ENCODE measurements around the gene NGEF.

Gene NGEF

DNA sequence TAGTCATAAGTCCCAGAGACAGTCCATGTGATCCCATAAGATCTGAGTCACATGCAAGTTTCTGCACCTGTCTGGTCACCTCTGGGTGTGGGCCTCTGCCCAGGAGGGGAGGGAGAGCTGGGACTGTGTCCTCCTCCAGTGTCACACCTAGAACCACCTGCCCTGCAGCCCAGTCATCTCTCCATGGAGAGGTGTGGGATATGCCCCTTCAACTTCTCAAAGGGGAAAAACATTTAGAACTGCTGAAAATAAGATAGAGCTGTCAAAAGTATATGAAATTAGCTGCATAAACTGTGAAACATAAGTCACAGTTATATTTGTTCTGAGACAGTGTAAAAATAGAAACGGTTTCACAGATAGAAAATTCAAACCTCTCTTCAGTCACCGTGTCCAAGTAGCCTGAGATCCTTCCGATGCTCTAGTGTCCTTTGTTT lies 55.4 kb downstream of the NGEF start (continued):
- TF ChIP-seq ZNF510 (tag by site-specific recombination; IDR thresholded peaks at IDR 0.05; ENCODE audit: insufficient replicate concordance), result no peak
- no peak for TF ChIP-seq ZNF184 (tag by site-specific recombination; IDR thresholded peaks at IDR 0.05)
- TF ChIP-seq KLF7 (tag by site-specific recombination; IDR thresholded peaks at IDR 0.05; ENCODE audit: borderline replicate concordance), result no peak

DNA sequence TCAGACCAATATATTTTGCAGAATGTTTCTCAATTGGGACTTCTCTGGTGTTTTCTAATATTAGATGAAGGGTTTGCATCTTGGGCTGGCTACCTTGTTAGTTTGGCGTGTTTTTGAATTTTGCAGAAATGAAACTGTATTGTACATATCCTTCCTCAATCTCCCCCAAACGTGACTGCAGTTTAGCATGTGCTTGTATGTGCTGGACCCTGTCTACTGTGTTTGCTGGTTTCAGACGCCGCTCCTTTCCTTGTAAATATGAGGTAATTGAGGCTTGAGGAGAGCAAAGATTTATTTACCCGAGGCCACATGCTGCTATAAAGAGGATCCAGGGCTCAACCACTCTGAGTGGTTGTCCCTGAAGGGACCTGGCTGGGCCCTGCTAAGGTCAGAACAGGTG lies 57.2 kb downstream of the NGEF start:
- CTCF ChIA-PET, result no interaction called here
- POLR2A ChIA-PET, result no interaction called here
- Histone ChIP-seq H3K36me3 (ENCODE audit: control insufficient read depth in 2 of 2, insufficient read depth in 1 of 2, low read length in 2 of 2) (no peaks in the 10 kb centered on the region), H3K4me3 (ENCODE audit: low read depth, low read length) (no peak overlapping the region), H3K4me1 (ENCODE audit: control insufficient read depth, insufficient read depth, low read length) (no peaks in the 10 kb centered on the region), H3K27ac (ENCODE audit: extremely low read depth, low read depth, low read length) (no peak overlapping the region), H3K9me3 (ENCODE audit: control insufficient read depth, insufficient read depth, low read depth, low read length) (no peaks in the 10 kb centered on the region)
- no peak for TF ChIP-seq ZNF530 (tag by site-specific recombination; IDR thresholded peaks at IDR 0.05; ENCODE audit: low read depth)
- TF ChIP-seq ZBTB20 (tag by site-specific recombination; IDR thresholded peaks at IDR 0.05), result no peak
- no peak for TF ChIP-seq ZNF37A (tag by site-specific recombination; IDR thresholded peaks at IDR 0.05)

DNA sequence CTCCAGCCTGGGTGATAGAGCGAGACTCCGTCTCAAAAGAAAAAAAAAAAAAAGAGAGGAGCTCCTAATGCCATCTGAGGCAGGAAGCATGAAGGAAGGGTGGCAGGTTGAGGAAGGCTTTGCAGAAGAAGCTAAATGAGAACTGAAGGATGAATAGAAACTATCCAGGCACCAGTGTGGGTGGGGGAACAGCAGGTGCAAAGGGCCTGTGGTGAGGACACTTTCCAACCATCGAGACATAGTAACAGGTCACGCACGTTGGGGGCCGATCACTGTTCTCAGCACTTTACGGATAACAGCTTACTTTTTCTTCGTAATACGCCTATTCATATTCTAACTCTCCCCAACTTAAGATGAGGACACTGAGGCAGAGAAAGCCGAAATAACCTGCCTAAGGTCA lies 58.4 kb downstream of the NGEF start:
- Histone ChIP-seq H3K4me1 (ENCODE audit: control insufficient read depth, insufficient read depth, low read length) (no peaks in the 10 kb centered on the region), H3K9me3 (ENCODE audit: control insufficient read depth, insufficient read depth, low read depth, low read length) (no peaks in the 10 kb centered on the region), H3K27ac (ENCODE audit: extremely low read depth, low read depth, low read length) (no peak overlapping the region), H3K36me3 (ENCODE audit: control insufficient read depth in 2 of 2, insufficient read depth in 1 of 2, low read length in 2 of 2) (no peaks in the 10 kb centered on the region), H3K4me3 (ENCODE audit: low read depth, low read length) (no peak overlapping the region)
- CTCF ChIA-PET, result interaction anchor here (0.6 to 0.9 kb wide), 2 partner anchors 9 to 68 kb away, joined by 3 read pairs; no protein-coding TSS in a partner anchor
- POLR2A ChIA-PET, result no interaction called here
- TF ChIP-seq ZSCAN16 (tag by site-specific recombination; IDR thresholded peaks at IDR 0.05), result no peak
- TF ChIP-seq ZNF354C (tag by site-specific recombination; IDR thresholded peaks at IDR 0.05; ENCODE audit: borderline replicate concordance, low read depth), result no peak
- TF ChIP-seq OVOL3 (tag by site-specific recombination; IDR thresholded peaks at IDR 0.05), result no peak
- peak; percentile 75 for TF ChIP-seq ZNF623 (tag by site-specific recombination; IDR thresholded peaks at IDR 0.05)
- TF ChIP-seq ZNF664 (tag by site-specific recombination; IDR thresholded peaks at IDR 0.05), result no peak
- TF ChIP-seq ZIC2 (tag by site-specific recombination; IDR thresholded peaks at IDR 0.05), result no peak
- TF ChIP-seq ZNF610 (tag by site-specific recombination; IDR thresholded peaks at IDR 0.05; ENCODE audit: borderline replicate concordance), result no peak
- TF ChIP-seq, protein P1, sequence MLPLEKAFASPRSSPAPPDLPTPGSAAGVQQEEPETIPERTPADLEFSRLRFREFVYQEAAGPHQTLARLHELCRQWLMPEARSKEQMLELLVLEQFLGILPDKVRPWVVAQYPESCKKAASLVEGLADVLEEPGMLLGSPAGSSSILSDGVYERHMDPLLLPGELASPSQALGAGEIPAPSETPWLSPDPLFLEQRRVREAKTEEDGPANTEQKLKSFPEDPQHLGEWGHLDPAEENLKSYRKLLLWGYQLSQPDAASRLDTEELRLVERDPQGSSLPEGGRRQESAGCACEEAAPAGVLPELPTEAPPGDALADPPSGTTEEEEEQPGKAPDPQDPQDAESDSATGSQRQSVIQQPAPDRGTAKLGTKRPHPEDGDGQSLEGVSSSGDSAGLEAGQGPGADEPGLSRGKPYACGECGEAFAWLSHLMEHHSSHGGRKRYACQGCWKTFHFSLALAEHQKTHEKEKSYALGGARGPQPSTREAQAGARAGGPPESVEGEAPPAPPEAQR (tag by site-specific recombination; IDR thresholded peaks at IDR 0.05), result no peak

DNA sequence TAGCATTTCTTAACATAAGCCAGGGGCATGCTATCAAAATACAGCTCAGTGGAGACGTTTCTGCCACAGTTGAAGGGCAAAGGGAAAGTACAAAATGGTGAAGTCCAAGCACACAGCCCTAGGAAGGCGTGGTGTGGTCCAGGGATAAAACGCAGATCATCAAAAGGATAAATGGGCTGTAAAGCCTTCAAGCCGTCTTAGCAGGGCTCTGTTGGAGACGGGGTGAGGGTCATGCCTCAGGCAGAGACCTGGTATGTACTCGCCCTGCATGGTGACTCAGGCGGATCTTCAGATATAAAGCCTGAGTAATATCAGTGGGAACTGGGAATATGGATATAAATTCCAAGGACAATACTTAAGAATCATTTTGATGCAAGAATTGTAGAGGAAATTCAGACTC lies 61.2 kb downstream of the NGEF start:
- Histone ChIP-seq H3K4me3 (ENCODE audit: low read depth, low read length) (no peak overlapping the region), H3K27ac (ENCODE audit: extremely low read depth, low read depth, low read length) (no peak overlapping the region), H3K4me1 (ENCODE audit: control insufficient read depth, insufficient read depth, low read length) (no peaks in the 10 kb centered on the region), H3K9me3 (ENCODE audit: control insufficient read depth, insufficient read depth, low read depth, low read length) (no peaks in the 10 kb centered on the region), H3K36me3 (ENCODE audit: control insufficient read depth in 2 of 2, insufficient read depth in 1 of 2, low read length in 2 of 2) (no peaks in the 10 kb centered on the region)
- POLR2A ChIA-PET, result no interaction called here
- no peak for TF ChIP-seq ZNF626 (tag by site-specific recombination; IDR thresholded peaks at IDR 0.05)
- TF ChIP-seq ZBTB20 (tag by site-specific recombination; IDR thresholded peaks at IDR 0.05), result 0 out of 2 replicates have a peak, but pooled peaks have one; percentile 26
- CTCF ChIA-PET, result no interaction called here

DNA sequence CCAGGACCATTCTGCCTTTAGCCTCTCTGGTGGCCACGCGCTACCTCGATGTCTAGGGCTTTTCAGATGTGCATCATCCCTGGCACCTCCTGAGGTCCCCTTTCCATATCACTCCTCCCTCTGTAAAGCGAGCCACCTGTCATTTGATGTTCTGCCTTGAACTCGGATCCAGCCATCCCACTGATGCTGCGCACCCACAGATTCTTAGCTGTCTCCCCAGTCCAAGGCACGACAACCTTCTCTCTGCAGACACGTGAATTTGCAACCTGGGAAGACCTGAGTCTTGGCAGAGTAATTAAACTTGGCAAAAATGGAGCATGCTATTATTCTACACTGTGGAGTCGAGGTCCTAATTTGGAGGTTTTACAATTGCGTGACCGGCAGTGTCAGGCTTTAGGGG lies 61.9 kb downstream of the NGEF start:
- no peaks in the 10 kb centered on the region for H3K4me1 ChIP-seq (ENCODE audit: control insufficient read depth, insufficient read depth, low read length)
- H3K27ac ChIP-seq (ENCODE audit: extremely low read depth, low read depth, low read length), result no peak overlapping the region
- no peaks in the 10 kb centered on the region for H3K9me3 ChIP-seq (ENCODE audit: control insufficient read depth, insufficient read depth, low read depth, low read length)
- POLR2A ChIA-PET, result no interaction called here
- H3K36me3 ChIP-seq (ENCODE audit: control insufficient read depth in 2 of 2, insufficient read depth in 1 of 2, low read length in 2 of 2), result no peaks in the 10 kb centered on the region
- CTCF ChIA-PET, result no interaction called here
- H3K4me3 ChIP-seq (ENCODE audit: low read depth, low read length), result no peak overlapping the region
- no peak for TF ChIP-seq ZNF785 (tag by site-specific recombination; IDR thresholded peaks at IDR 0.05)
- TF ChIP-seq ZNF707 (tag by site-specific recombination; IDR thresholded peaks at IDR 0.05), result no peak
- TF ChIP-seq ZNF132 (tag by site-specific recombination; IDR thresholded peaks at IDR 0.05; ENCODE audit: borderline replicate concordance), result no peak
- TF ChIP-seq ZBTB21 (tag by site-specific recombination; IDR thresholded peaks at IDR 0.05), result no peak
- TF ChIP-seq ZNF366 (tag by site-specific recombination; conservative IDR thresholded peaks at IDR 0.05), result no peak
- no peak for TF ChIP-seq ZBTB17 (tag by site-specific recombination; IDR thresholded peaks at IDR 0.05)
- TF ChIP-seq ZNF530 (tag by site-specific recombination; IDR thresholded peaks at IDR 0.05; ENCODE audit: low read depth), result no peak
- TF ChIP-seq ZBTB8A (tag by site-specific recombination; IDR thresholded peaks at IDR 0.05), result no peak
- no peak for TF ChIP-seq SALL2 (tag by site-specific recombination; IDR thresholded peaks at IDR 0.05; ENCODE audit: borderline replicate concordance)
- TF ChIP-seq, protein P2, sequence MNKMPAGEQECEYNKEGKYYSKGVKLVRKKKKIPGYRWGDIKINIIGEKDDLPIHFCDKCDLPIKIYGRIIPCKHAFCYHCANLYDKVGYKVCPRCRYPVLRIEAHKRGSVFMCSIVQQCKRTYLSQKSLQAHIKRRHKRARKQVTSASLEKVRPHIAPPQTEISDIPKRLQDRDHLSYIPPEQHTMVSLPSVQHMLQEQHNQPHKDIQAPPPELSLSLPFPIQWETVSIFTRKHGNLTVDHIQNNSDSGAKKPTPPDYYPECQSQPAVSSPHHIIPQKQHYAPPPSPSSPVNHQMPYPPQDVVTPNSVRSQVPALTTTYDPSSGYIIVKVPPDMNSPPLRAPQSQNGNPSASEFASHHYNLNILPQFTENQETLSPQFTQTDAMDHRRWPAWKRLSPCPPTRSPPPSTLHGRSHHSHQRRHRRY (tag by site-specific recombination; IDR thresholded peaks at IDR 0.05), result no peak

All from HEK293 (cell line).